Fibroblast of skin of right biceps (primary cell): ENCODE data around the gene NSD2.
"Not testable (repeated sequence)": the region's sequence is repeated elsewhere in the genome, so short reads cannot be mapped to it uniquely, and the experiment has no call there.

Experiments used
- DNase-seq: peaks from one replicate; pipeline ENCODE4 v3.0.0-alpha.2; 2013

The NSD2 gene

GRCh38 chr4:1986578-1987210 lies 115.5 kb downstream of the NSD2 start:
- DNase-seq, result no peak

- no peak for DNase-seq
Observed at GRCh38 chr4:1987296-1987695, 116.1 kb downstream of the NSD2 start.

GRCh38 chr4:1987721-1988326 lies 116.6 kb downstream of the NSD2 start:
- no peak for DNase-seq

DNA sequence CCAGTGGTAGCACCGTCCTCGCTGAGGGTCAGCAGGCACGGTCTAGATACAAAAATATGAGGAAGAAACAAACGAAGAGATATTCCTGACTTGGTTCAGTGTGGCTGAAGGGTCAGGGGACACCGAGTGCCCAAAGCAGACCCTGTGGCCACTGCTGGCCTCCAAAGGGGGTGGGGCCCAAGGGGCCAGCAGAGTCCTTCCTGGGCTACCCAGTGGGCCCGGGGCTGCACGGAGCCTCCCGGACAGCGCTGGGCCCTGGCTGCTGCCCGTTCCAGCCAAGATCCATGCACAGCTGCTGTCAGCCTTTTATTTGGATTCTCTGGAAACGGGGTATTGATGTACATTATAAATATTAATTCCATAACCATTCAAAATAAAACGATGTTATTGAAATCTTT lies 117.1 kb downstream of the NSD2 start:
- DNase-seq, result no peak

DNA sequence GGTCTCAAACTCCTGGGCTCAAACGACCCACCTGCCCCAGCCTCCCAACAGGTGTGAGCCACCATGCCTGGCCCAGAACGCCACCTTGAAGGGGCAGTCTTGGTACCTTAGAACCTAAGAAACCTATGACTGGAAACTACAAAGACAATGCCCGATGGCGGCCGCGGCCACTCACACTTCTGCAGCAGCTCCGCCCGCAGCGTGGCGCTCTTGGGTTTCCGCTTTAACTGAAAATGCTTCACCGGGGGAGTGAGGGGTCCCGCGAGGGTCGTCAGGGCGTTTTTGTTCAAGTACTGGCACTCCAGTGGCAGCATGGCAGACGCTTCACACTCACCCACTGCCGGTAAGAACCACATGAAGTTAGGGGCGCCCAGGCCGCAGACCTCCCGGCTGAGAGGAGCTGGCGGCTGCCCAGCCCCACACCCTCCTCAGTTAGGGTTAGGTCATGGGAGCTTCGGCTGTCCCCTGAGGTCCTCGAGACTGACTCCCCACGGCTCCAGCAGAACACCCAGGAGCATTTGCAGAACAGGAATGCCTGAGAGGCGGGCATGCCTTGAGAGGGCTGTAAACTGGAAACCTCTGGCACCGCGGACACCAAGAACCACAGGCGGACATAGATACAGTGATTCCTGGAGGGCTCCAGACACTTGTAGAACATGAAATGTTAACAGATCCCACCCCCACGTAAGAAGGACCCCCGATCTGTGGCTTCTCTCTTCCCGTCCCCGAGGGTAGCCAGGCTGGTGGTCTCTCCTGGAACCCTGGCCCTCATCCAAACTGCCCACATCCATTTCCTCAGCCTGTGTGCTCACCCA lies 118.5 kb downstream of the NSD2 start:
- DNase-seq, result no peak

- DNase-seq, result no peak
Observed at GRCh38 chr4:1990348-1990645, 119.1 kb downstream of the NSD2 start.

DNA sequence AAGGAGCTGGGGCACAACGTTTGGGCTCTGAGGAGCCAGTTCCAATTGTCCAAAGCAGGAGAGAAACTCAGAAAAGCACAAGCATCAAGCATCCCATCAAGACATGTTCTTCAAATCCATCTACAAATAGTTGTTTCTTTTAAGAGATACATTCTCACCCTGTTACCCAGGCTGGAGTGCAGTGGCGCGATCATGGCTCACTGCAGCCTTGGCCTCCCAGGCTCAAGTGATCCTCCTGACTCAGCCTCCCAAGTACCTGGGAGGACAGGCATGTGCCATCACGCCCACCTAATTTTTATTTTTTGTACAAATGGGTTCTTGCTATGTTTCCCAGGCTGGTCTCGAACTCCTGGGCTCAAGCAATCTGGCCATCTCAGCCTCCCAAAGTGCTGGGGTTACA lies 119.5 kb downstream of the NSD2 start:
- no peak for DNase-seq

GRCh38 chr4:1991087-1991486 lies 119.9 kb downstream of the NSD2 start:
- DNase-seq, result no peak

DNA sequence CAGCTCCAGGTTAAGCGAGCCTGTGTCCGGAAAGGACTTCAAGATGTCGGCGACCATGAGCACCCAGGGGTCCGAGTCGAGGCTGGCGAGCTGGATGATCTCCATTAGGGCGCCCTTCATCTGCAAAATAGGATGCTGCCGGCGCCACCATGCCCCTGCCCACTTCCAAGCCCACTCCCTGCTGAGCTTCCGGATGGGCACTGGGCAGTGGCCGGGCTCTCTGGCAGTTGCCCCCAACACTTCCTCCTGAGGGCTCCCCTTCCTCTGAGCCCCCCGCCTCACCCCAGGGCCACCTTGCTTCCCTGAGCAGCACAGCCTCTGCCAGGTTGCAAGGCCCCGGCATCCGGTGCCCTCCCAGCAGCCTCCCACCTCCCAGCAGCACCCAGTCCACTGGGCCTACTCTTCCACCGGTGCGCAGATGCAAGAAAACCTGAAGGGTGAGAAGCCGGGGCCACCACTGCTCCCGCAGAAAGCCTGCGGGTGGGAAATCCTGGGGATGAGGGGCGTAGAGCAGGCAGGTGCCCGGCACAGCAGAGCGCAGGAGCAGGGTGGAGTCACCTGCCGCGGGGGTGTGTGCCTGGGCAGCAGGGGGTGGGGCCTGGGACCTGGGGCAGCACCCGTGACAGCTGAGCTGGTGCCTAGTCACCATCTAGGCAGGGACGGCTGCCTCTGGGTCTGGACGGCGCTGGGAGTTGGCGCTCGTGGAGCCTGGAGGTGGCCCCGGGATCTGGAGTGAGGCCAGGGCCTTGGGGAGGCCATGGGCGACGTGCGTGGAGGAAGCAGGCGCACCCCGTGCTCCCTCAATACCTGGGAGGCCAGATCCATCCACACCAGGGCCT lies 120.6 kb downstream of the NSD2 start:
- no peak for DNase-seq

- no peak for DNase-seq
Observed at GRCh38 chr4:1992468-1993168, 121.4 kb downstream of the NSD2 start.

DNA sequence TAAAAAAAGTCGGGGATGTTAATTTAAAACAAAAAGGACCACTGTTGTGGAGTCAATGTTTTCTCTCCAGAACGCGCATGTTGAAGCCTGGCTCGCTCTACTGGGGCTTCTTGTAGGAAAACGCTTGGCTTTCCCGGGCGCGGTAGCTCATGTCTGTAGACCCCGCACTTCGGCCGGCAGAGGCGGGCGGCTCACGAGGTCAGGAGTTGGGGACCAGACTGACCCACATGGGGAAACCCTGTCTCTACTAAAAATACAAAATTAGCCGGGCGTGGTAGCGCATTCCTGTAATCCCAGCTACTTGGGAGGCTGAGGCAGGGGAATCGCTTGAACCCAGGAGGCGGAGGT lies 122.0 kb downstream of the NSD2 start:
- no peak for DNase-seq

- not testable (repeated sequence) for DNase-seq
Observed at GRCh38 chr4:1993718-1994516, 122.7 kb downstream of the NSD2 start.

- no peak for DNase-seq
Observed at GRCh38 chr4:1994938-1995337, 123.7 kb downstream of the NSD2 start.

- DNase-seq, result no peak
Observed at GRCh38 chr4:1996866-1997611, 125.8 kb downstream of the NSD2 start.

GRCh38 chr4:1997712-1998111 lies 126.5 kb downstream of the NSD2 start:
- DNase-seq, result no peak

- DNase-seq, result no peak
Observed at GRCh38 chr4:1998296-1998695, 127.1 kb downstream of the NSD2 start.

DNA sequence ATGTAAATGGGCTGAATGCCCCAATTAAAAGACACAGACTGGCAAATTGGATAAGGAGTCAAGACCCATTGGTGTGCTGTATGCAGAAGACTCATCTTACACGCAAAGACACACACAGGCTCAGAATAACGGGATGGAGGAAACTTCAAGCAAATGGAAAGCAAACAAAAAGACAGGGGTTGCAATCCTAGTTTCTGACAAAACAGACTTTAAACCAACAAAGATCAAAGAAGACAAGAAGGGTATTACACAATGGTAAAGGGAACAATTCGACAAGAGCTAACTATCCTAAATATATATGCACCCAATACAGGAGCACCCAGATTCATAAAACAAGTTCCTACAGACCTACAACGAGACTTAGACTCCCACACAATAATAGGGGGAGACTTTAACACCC lies 128.1 kb downstream of the NSD2 start:
- DNase-seq, result not testable (repeated sequence)

- not testable (repeated sequence) for DNase-seq
Observed at GRCh38 chr4:2003361-2003760, 132.2 kb downstream of the NSD2 start.

DNA sequence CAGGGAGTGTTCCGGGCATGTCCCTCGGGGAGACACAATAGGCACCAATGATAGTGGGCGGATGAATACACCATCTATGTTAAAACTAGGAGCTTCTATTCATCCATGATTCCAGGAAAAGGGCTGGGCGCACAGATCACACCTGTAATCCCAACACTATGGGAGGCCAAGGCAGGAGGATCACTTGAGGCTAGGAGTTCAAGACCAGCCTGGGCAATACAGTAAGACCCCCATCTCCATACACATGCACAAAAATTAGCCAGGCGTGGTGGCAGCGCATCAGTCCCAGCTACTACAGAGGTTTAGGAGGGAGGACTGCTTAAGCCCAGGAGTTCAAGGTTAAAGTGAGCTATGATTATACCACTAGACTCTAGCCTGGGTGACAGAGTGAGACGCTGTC lies 135.2 kb downstream of the NSD2 start:
- no peak for DNase-seq

DNA sequence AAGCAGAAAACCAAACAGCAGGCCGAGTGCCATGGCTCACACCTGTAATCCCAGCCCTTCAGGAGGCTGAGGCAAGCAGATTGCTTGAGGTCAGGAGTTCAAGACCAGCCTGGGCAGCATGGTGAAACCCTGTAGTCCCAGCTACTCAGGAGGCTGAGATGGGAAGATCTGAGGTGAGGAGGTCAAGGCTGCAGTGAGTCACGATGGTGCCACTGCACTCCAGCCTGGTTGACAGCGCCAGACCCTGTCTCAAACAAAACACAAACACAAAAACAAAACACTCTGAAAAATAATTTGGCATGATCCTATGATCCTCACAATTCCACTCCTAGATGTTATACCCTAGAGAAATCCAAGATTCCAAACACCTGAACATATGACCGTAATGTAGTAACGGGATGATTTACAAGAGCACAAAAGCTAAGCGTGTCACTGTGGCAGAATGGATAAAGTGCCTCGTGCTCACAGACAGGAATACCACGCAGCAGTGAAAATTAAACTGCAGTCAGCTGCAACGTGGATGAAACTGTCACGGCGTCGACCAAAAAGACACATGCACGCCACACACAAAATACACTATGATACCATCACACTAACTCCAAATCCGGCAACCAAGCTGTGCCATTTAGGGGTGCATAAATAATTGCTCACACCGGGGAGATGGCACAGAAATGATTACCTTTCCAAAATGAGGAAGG lies 135.9 kb downstream of the NSD2 start:
- no peak for DNase-seq
